ENCODE results near the gene ABCA3. TPM values are rescaled to one million over a fixed set of nuclear protein-coding genes. Genes with fewer than 3 reads are reported as not detected.
A peak's percentile ranks its signal among the peaks of the same experiment; 100 is the strongest.

Gene ABCA3
- total RNA-seq, 4 donors from 2014 or later = 2.7 to 15.0 (median 10.9) TPM

GRCh38 chr16:2251296-2252111 lies 89.0 kb downstream of the ABCA3 start, which contains the start of gene ECI1:
TSS of gene ECI1 (minus strand) at chr16:2251587. CDS start at chr16:2251566, 21 bp downstream.
- H3K9me3 ChIP-seq = no peaks in the 10 kb centered on the region
- ATAC-seq = peak; percentile 92 to 96
- in situ Hi-C loops (cut with MboI; ENCODE audit: low sequenced_read_pairs in 4 of 4) = no loop called here

GRCh38 chr16:2250652-2251295 lies 89.8 kb downstream of the ABCA3 start:
- TF ChIP-seq POLR2A (IDR thresholded peaks at IDR 0.05) (no peak), CTCF (IDR thresholded peaks at IDR 0.05 in 4 of 5, conservative IDR thresholded peaks at IDR 0.05 in 1 of 5) (no peak)
- Histone ChIP-seq H3K27ac (peak overlapping the region; percentile 86 to 97 (median 92)), H3K36me3 (peaks cover 0 to 42% of the 10 kb centered on the region in 2 donors), H3K27me3 (no peaks in the 10 kb centered on the region), H3K4me1 (peaks cover 20 to 22% of the 10 kb centered on the region in 2 donors), H3K4me3 (peak overlapping the region; percentile 68 to 89 (median 70)), H3K9me3 (no peaks in the 10 kb centered on the region)
- intact Hi-C loops (cut with DNase I; ENCODE audit: low total_unique reads) (loop anchor here (1.0 to 2.0 kb wide), 6 partner anchors 18 to 228 kb away; partner anchors contain the start of genes ABCA3, RNPS1 and TRAF7), in situ Hi-C loops (cut with MboI; ENCODE audit: low sequenced_read_pairs in 4 of 4) (no loop called here)
- ATAC-seq (peak; percentile 38 to 46), DNase-seq (peak in 1 of 2 donors; percentile 66)

More at GRCh38 chr16:2251296-2252111, 89.0 kb downstream of the ABCA3 start, which contains the start of gene ECI1:
- peak; percentile 93 to 95 for DNase-seq
- TF ChIP-seq CTCF (IDR thresholded peaks at IDR 0.05 in 4 of 5, conservative IDR thresholded peaks at IDR 0.05 in 1 of 5) (peak; percentile 64 to 92 (median 87)), POLR2A (IDR thresholded peaks at IDR 0.05) (peak; percentile 87 to 94)
- H3K4me3 ChIP-seq = peak within 1 kb of the TSS; percentile 68 to 89 (median 70)
- H3K27ac ChIP-seq = peak within 1 kb of the TSS; percentile 86 to 97 (median 92)
- H3K27me3 ChIP-seq = no peaks in the 10 kb centered on the region
- H3K4me1 ChIP-seq = peaks cover 20 to 22% of the 10 kb centered on the region in 2 donors
- H3K36me3 ChIP-seq = peaks cover 0 to 42% of the 10 kb centered on the region in 2 donors
- intact Hi-C loops (cut with DNase I; ENCODE audit: low total_unique reads) = loop anchor here (1.0 to 2.0 kb wide), 6 partner anchors 17 to 229 kb away; partner anchors contain the start of genes ABCA3, RNPS1 and TRAF7

GRCh38 chr16:2246301-2246885 lies 94.1 kb downstream of the ABCA3 start:
- Histone ChIP-seq H3K27ac (peak overlapping the region in 1 of 4 donors; percentile 20), H3K4me3 (no peak overlapping the region), H3K36me3 (peaks cover 0 to 51% of the 10 kb centered on the region in 2 donors), H3K4me1 (peaks cover 11% of the 10 kb centered on the region in 2 donors), H3K27me3 (no peaks in the 10 kb centered on the region), H3K9me3 (no peaks in the 10 kb centered on the region)
- DNase-seq (no peak), ATAC-seq (no peak)
- in situ Hi-C loops (cut with MboI; ENCODE audit: low sequenced_read_pairs in 4 of 4) (no loop called here), intact Hi-C loops (cut with DNase I; ENCODE audit: low total_unique reads) (no loop called here)
- TF ChIP-seq CTCF (IDR thresholded peaks at IDR 0.05 in 4 of 5, conservative IDR thresholded peaks at IDR 0.05 in 1 of 5) = no peak
- TF ChIP-seq POLR2A (IDR thresholded peaks at IDR 0.05) = no peak

GRCh38 chr16:2244926-2245795 lies 95.4 kb downstream of the ABCA3 start:
- Histone ChIP-seq H3K27me3 (no peaks in the 10 kb centered on the region), H3K36me3 (peaks cover 0 to 55% of the 10 kb centered on the region in 2 donors), H3K4me3 (no peak overlapping the region), H3K4me1 (peaks cover 4 to 5% of the 10 kb centered on the region in 2 donors), H3K9me3 (no peaks in the 10 kb centered on the region), H3K27ac (no peak overlapping the region)
- no peak for DNase-seq
- ATAC-seq = no peak
- in situ Hi-C loops (cut with MboI; ENCODE audit: low sequenced_read_pairs in 4 of 4) = no loop called here
- intact Hi-C loops (cut with DNase I; ENCODE audit: low total_unique reads) = no loop called here
- TF ChIP-seq POLR2A (IDR thresholded peaks at IDR 0.05) (no peak), CTCF (IDR thresholded peaks at IDR 0.05 in 4 of 5, conservative IDR thresholded peaks at IDR 0.05 in 1 of 5) (no peak)

Data from gastrocnemius medialis (tissue), 4 donors.